CD4-positive, alpha-beta memory T cell (primary cell): Measurements from ENCODE around the gene ASTN2. TPM values are rescaled to one million over a fixed set of nuclear protein-coding genes. Genes with fewer than 3 reads are reported as not detected.

Source experiments
- CTCF ChIA-PET: fragments of 350-600 bp; sonication (Branson Sonifier 250); formaldehyde crosslinking; loops from one replicate; lab custom pipeline; 2021; ENCODE audit warnings: inconsistent platforms; ENCODE audit not compliant: partially characterized antibody; lab: Charles Lee
- POLR2A ChIA-PET: fragments of 350-600 bp; sonication (Branson Sonifier 250); formaldehyde crosslinking; loops from one replicate; lab custom pipeline; 2021; ENCODE audit not compliant: partially characterized antibody; lab: Charles Lee
- DNase-seq, 5 donors: peaks; one replicate each; pipeline versions ENCODE4 v3.0.0 to v3.0.0-alpha.2; 2020 to 2022; ENCODE audit warnings: mixed read lengths in 1 of 5
- H3K27ac ChIP-seq: one replicate; pipeline ENCODE4 v1.7.0; 2013; ENCODE audit warnings: low read depth, low read length
- H3K27me3 ChIP-seq: 2 replicates; pipeline ENCODE4 v1.7.0; 2013; ENCODE audit warnings: mild to moderate bottlenecking, low read length, moderate library complexity; ENCODE audit not compliant: insufficient read depth
- H3K36me3 ChIP-seq: 2 replicates; pipeline ENCODE4 v1.7.0; 2013; ENCODE audit warnings: mild to moderate bottlenecking, low read length, moderate library complexity; ENCODE audit not compliant: insufficient read depth
- H3K4me1 ChIP-seq: 2 replicates; pipeline ENCODE4 v1.7.0; 2013; ENCODE audit warnings: mild to moderate bottlenecking, low read length, moderate library complexity; ENCODE audit not compliant: insufficient read depth
- H3K4me3 ChIP-seq, 2 donors: one replicate each; pipeline ENCODE4 v1.7.0; 2013; ENCODE audit warnings: low read length in 2 of 2, mild to moderate bottlenecking in 1 of 2
- H3K9me3 ChIP-seq, 2 donors: one replicate each; pipeline ENCODE4 v1.7.0; 2013; ENCODE audit warnings: low read length in 2 of 2, control low read depth in 1 of 2; ENCODE audit not compliant: control insufficient read depth in 1 of 2
- H3K27ac Mint-ChIP-seq, 7 donors: one replicate each; pipeline ENCODE4 v1.8.0; 2020 to 2021; ENCODE audit warnings: mixed read lengths in 7 of 7, mild to moderate bottlenecking in 6 of 7, inconsistent platforms in 3 of 7, moderate library complexity in 3 of 7
- H3K27me3 Mint-ChIP-seq, 2 donors: one replicate each; pipeline ENCODE4 v1.8.0; 2020 to 2021; ENCODE audit warnings: mixed read lengths in 2 of 2
- H3K36me3 Mint-ChIP-seq, 2 donors: one replicate each; pipeline ENCODE4 v1.8.0; 2020 to 2021; ENCODE audit warnings: mixed read lengths in 2 of 2, inconsistent platforms in 1 of 2, mild to moderate bottlenecking in 1 of 2
- H3K4me1 Mint-ChIP-seq, 4 donors: one replicate each; pipeline ENCODE4 v1.8.0; 2020 to 2021; ENCODE audit warnings: mixed read lengths in 4 of 4, mild to moderate bottlenecking in 1 of 4
- H3K4me3 Mint-ChIP-seq, 8 donors: one replicate each; pipeline ENCODE4 v1.8.0; 2020 to 2021; ENCODE audit warnings: mixed read lengths in 8 of 8, mild to moderate bottlenecking in 7 of 8, moderate library complexity in 6 of 8, inconsistent platforms in 3 of 8
- H3K9me3 Mint-ChIP-seq, 8 donors: one replicate each; pipeline ENCODE4 v1.8.0; 2020 to 2021; ENCODE audit warnings: mixed read lengths in 8 of 8, mild to moderate bottlenecking in 5 of 8, inconsistent platforms in 3 of 8, moderate library complexity in 1 of 8
- intact Hi-C: fragments of 100-400 bp; cut with micrococcal nuclease; formaldehyde crosslinking; loops from one replicate; pipeline ENCODE4 v1.15.1; 2023
- polyA plus RNA-seq, 2 donors: library from polyadenylated mRNA; unstranded; fragments of 300-500 nt; fragmentation: Illumina TruSeq; gene quantifications; one replicate each; pipeline ENCODE4 v1.2.3, GENCODE V29; 2021
- total RNA-seq, 2 experiments: library from RNA; stranded (reverse); gene quantifications; one replicate each; pipeline ENCODE4 v1.2.3, GENCODE V29; 2021

The ASTN2 gene
- total and polyA plus RNA-seq, 4 experiments from 2014 or later, result 2.7 to 5.9 (median 4.8) TPM

DNA sequence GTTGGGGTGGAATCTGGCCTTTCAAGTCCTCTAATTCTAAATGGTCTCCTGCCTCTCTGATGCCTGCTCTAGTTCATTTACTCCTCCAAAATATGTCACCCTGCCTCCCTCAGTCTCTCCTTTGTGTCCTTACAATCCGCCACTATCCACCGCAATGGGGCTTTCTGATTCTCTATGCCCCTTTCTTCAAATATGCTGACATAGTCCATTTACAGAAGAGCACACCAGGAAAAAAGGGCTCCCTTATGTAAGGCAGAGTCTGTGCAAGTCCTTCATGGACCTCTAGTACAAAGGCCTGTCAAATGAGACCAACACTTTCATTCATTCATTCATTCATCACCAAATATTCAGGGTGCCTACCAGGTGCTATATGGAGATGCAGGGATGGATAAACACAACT lies 2.0 kb upstream of the ASTN2 start:
- no peak overlapping the region for H3K27ac ChIP-seq
- H3K27ac Mint-ChIP-seq, result no peak overlapping the region
- peaks cover 0 to 8% (median 0%) of the 10 kb centered on the region in 4 donors for H3K4me1 Mint-ChIP-seq
- H3K36me3 Mint-ChIP-seq, result no peaks in the 10 kb centered on the region
- CTCF ChIA-PET, result no interaction called here
- H3K27me3 Mint-ChIP-seq, result peaks cover 7 to 12% of the 10 kb centered on the region in 2 donors
- POLR2A ChIA-PET, result no interaction called here
- peaks cover 13% of the 10 kb centered on the region for H3K27me3 ChIP-seq
- intact Hi-C loops, result no loop called here
- H3K36me3 ChIP-seq, result no peaks in the 10 kb centered on the region
- no peak overlapping the region for H3K4me3 Mint-ChIP-seq
- no peaks in the 10 kb centered on the region for H3K9me3 ChIP-seq
- no peak for DNase-seq
- peaks cover 0 to 2% (median 0%) of the 10 kb centered on the region in 8 donors for H3K9me3 Mint-ChIP-seq
- no peaks in the 10 kb centered on the region for H3K4me1 ChIP-seq
- no peak overlapping the region for H3K4me3 ChIP-seq

DNA sequence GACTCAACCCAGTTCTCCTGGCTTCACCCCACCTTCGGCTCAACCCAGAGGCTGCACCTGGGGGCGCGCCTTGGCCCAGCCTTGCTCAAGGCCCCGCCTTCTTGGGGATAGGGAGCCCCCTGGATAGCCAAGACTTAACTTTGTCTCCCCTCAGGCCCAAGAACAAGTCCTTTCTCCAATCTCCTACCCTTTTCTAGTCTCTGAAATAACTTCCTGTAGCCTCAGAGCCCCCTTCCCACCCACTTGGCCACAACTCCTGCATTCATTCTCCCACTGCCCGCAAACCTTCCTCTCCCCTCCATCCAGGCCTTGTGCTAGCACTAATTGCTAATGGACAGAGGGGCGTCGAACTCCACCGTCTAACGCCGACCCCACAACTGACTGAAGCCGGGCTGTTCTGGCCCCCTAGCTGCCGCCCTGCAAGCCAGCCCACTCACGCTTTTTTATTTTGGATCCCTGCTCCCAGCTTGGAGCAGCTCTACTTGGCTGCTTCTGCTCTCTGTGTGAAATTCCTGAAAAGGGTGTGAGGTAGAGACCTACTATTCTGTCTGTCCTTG lies 579 bp upstream of the ASTN2 start:
- CTCF ChIA-PET, result no interaction called here
- no peak overlapping the region for H3K4me3 Mint-ChIP-seq

DNA sequence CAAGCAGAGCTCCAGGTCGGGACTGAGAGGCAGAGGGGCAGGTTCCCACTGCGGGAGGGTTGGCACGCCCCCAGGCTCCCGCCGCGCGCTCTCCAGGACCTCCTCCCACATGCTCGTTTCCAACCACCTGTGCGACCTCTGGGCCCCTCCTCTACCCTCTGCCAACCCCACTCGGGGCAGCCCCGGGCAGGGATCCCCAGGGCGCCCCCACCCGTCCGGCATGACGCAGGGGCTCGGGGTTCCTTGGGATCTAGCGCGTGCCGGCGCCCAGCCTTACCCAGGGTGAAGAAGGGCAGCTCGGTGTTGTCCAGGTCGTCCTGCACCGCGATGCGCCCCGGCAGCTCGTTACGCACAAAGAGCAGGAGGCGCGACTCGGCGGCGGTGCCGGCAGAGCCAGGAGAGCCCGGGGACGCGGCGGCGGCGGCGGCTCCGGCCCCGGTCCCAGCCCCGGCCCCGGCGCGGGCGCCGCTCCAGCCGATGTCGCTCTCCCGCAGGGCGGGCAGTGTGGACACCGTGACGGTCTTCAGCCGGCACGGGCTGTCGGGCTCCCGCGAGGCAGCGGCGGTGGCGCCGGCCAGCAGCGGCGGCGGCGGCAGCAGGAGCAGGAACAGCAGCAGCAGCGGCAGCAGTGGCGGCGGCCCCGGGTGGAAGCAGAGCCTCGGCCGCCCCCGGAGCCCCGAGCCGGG lies 494 bp downstream of the ASTN2 start:
- intact Hi-C loops, result no loop called here
- POLR2A ChIA-PET, result no interaction called here
- Mint-ChIP-seq H3K4me3 (peak overlapping the region in 1 of 8 donors; percentile 17), H3K27ac (no peak overlapping the region), H3K4me1 (peaks cover 0 to 8% (median 0%) of the 10 kb centered on the region in 4 donors), H3K36me3 (no peaks in the 10 kb centered on the region), H3K27me3 (peaks cover 13 to 17% of the 10 kb centered on the region in 2 donors), H3K9me3 (peaks cover 0 to 8% (median under 1%) of the 10 kb centered on the region in 8 donors)
- H3K27ac ChIP-seq, result no peak overlapping the region
- CTCF ChIA-PET, result no interaction called here
- DNase-seq, result no peak
- H3K36me3 ChIP-seq, result no peaks in the 10 kb centered on the region
- no peak overlapping the region for H3K4me3 ChIP-seq
- H3K4me1 ChIP-seq, result no peaks in the 10 kb centered on the region
- peaks cover 13% of the 10 kb centered on the region for H3K27me3 ChIP-seq
- H3K9me3 ChIP-seq, result no peaks in the 10 kb centered on the region

More for the DNA sequence above, 579 bp upstream of the ASTN2 start:
- peaks cover 13% of the 10 kb centered on the region in 2 donors for H3K27me3 Mint-ChIP-seq
- no peaks in the 10 kb centered on the region for H3K36me3 Mint-ChIP-seq
- no peaks in the 10 kb centered on the region for H3K36me3 ChIP-seq
- no peaks in the 10 kb centered on the region for H3K4me1 ChIP-seq
- H3K27ac ChIP-seq, result no peak overlapping the region
- H3K9me3 Mint-ChIP-seq, result peaks cover 0 to 4% (median under 1%) of the 10 kb centered on the region in 8 donors
- no peaks in the 10 kb centered on the region for H3K9me3 ChIP-seq
- no peak overlapping the region for H3K27ac Mint-ChIP-seq
- H3K4me3 ChIP-seq, result no peak overlapping the region
- peaks cover 13% of the 10 kb centered on the region for H3K27me3 ChIP-seq
- intact Hi-C loops, result no loop called here
- no peak for DNase-seq
- POLR2A ChIA-PET, result no interaction called here
- H3K4me1 Mint-ChIP-seq, result peaks cover 0 to 8% (median 0%) of the 10 kb centered on the region in 4 donors

DNA sequence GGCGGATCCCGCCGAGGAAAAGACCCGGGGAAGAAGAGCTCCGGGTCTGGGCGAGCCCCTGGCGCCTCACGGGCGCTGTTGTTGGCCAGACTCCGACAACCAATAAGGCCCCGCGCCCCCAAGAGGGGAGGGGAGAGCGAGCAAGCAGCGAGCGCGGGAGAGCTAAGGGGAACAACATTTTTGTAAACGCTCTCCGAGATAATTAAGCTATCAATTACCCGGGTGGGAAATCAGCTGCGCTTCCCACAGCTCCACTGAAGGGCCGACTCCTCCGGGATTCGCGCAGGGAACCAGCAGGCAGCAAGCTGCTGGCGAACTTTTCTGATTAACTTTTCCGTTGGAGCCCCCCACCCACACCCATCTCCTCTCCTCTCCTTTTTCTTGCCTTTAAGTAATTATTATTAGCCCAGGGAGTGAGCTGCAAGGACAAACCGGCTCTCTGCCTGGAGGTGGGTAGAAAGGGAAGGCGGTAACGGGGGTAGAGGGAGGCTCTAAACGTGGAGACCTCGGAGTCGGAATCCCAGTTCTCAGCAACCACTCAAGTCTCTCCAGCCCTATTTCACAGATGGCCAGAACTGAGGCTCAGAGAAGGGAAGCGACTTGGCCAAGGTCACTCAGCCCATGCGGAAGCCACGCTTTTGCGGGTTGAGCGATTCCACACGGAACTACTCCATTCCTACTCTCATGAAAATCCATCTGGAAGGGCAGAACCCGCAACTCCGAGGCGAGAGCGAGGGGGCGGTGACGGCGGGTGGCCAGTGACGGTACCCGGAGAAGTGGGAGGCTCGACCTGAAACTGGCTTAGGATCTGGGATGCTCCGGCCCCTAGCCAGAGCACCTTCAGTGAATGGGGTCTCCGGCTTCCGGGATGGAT lies 1.3 kb downstream of the ASTN2 start:
- no peak overlapping the region for H3K27ac Mint-ChIP-seq
- Histone ChIP-seq H3K9me3 (no peaks in the 10 kb centered on the region), H3K4me1 (no peaks in the 10 kb centered on the region), H3K4me3 (no peak overlapping the region), H3K36me3 (no peaks in the 10 kb centered on the region), H3K27ac (no peak overlapping the region), H3K27me3 (peaks cover 13% of the 10 kb centered on the region)
- peaks cover 17 to 18% of the 10 kb centered on the region in 2 donors for H3K27me3 Mint-ChIP-seq
- peaks cover 0 to 8% (median under 1%) of the 10 kb centered on the region in 8 donors for H3K9me3 Mint-ChIP-seq
- H3K36me3 Mint-ChIP-seq, result no peaks in the 10 kb centered on the region
- H3K4me3 Mint-ChIP-seq, result peak overlapping the region in 4 of 8 donors; percentile 7 to 51 (median 32)
- no peak for DNase-seq
- ChIA-PET POLR2A (no interaction called here), CTCF (no interaction called here)
- H3K4me1 Mint-ChIP-seq, result peaks cover 0 to 8% (median 0%) of the 10 kb centered on the region in 4 donors
- intact Hi-C loops, result no loop called here

DNA sequence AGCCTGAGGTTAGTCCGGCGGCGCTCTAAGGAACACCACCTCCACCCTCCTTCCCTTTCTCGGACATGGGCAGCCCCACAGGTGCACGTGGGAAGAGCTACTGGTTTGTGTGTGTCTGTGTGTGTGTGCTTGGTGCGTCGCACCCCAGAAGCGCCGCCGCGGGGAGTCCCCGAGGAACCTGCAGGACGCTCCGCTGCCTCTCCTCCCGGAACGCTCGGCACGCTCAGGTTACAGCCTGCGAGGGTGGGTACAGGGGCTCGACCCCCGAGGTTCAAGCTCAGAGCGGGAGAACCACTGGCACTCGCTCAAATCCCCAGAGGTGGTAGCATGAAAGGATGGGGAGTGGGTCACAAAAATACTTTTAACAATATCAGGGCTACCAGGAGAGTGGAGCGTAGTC lies 2.0 kb downstream of the ASTN2 start:
- Mint-ChIP-seq H3K9me3 (peaks cover 0 to 8% (median 3%) of the 10 kb centered on the region in 8 donors), H3K4me3 (no peak overlapping the region), H3K27ac (no peak overlapping the region), H3K4me1 (peaks cover 0 to 8% (median 0%) of the 10 kb centered on the region in 4 donors), H3K27me3 (peaks cover 17 to 18% of the 10 kb centered on the region in 2 donors), H3K36me3 (no peaks in the 10 kb centered on the region)
- DNase-seq, result no peak
- intact Hi-C loops, result no loop called here
- no peaks in the 10 kb centered on the region for H3K4me1 ChIP-seq
- H3K9me3 ChIP-seq, result no peaks in the 10 kb centered on the region
- ChIA-PET CTCF (no interaction called here), POLR2A (no interaction called here)
- no peak overlapping the region for H3K27ac ChIP-seq
- no peaks in the 10 kb centered on the region for H3K36me3 ChIP-seq
- no peak overlapping the region for H3K4me3 ChIP-seq
- H3K27me3 ChIP-seq, result peaks cover 13% of the 10 kb centered on the region

DNA sequence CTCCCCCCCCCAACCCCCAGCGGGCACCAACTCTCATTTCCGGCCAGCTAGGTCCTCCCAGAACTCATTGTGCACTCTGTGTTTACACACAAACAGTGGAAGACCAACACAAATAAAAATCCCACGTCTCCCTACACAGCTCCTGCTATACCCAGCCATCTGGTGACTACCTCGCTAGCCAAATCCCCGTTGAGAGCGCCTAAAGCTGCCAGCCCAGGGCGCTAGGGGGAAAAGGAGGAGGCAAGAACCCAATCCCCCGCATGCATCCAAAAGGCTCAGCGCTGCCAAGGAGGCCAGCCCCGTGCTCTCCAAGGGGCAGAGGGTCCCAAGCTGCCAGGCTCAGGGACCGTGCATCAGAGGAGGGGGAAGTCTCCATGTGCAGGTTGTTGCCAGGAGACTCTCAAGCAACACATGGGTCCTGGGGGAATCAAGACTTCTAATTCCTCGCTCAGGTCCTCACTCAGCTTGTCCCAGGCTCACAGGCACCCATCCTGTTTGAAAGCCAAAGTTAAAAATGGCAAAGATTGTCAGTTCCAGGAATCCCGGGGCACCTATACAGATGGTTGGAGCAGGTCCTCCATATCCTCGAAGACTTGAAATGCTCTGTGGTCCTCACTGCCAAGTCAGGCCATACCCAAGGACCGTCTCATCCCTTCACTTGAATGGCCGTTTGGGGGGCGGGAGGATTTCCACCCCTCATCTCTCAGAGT lies 2.7 kb downstream of the ASTN2 start:
- ChIA-PET CTCF (no interaction called here), POLR2A (no interaction called here)
- Mint-ChIP-seq H3K27ac (no peak overlapping the region), H3K36me3 (no peaks in the 10 kb centered on the region), H3K9me3 (peaks cover 0 to 8% (median 3%) of the 10 kb centered on the region in 8 donors), H3K4me3 (no peak overlapping the region), H3K4me1 (peaks cover 0 to 8% (median 0%) of the 10 kb centered on the region in 4 donors), H3K27me3 (peaks cover 18 to 19% of the 10 kb centered on the region in 2 donors)
- intact Hi-C loops, result no loop called here
- DNase-seq, result no peak
- Histone ChIP-seq H3K27me3 (peaks cover 13% of the 10 kb centered on the region), H3K4me3 (no peak overlapping the region), H3K4me1 (no peaks in the 10 kb centered on the region), H3K27ac (no peak overlapping the region), H3K9me3 (no peaks in the 10 kb centered on the region), H3K36me3 (no peaks in the 10 kb centered on the region)
